NCI-H1105 (cell line): Measurements from ENCODE around the gene CXCL3.

Experiments used
- DNase-seq: peaks from one replicate; lab custom pipeline; 2025; lab: John Stamatoyannopoulos, UW

The CXCL3 gene

GRCh38 chr4:74014332-74014731 is 24.2 kb downstream of the CXCL3 start:
- no peak for DNase-seq

- DNase-seq, result no peak
These were observed 25.2 kb downstream of the CXCL3 start for GRCh38 chr4:74013264-74013663.

DNA sequence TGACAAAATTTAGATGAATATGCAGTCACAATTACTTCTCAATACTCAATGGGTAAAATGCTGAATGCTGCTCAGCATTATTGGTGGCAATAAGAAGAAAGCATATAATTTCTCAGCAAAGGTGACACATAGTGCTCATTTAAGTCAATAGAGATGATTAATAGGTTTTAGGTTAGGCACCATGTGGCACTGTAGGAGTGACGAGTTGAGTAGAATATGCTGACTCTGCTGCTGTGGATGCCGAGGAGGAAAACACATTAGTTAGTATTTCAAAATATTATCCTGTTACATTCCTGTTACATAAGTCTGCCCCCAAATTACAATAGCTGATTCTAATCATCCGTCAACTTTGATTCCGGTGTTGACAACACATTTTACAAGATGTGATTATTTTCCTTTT is 26.4 kb downstream of the CXCL3 start:
- DNase-seq, result no peak

- no peak for DNase-seq
These were observed 29.2 kb downstream of the CXCL3 start for GRCh38 chr4:74009307-74009706.

GRCh38 chr4:74006009-74006476 is 32.4 kb downstream of the CXCL3 start:
- DNase-seq, result no peak

DNA sequence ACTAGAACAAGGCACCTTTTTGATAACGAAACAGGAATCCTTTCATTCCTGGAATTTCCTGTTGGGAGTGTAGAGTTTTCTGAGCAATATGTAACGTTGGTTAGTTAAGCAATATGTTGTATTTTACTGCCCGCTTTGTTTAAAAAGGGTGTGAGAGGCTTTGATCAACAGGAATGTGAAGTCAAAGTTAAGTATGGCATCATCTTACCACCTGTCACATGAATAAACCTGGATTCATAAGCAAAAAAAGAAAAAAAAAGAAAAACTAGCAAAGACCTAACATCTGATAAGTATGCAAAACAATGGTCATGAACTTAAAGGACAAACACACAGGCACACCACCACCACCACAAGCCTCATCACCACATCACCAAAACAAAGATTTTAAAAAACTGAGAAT is 33.0 kb downstream of the CXCL3 start:
- DNase-seq, result no peak

DNA sequence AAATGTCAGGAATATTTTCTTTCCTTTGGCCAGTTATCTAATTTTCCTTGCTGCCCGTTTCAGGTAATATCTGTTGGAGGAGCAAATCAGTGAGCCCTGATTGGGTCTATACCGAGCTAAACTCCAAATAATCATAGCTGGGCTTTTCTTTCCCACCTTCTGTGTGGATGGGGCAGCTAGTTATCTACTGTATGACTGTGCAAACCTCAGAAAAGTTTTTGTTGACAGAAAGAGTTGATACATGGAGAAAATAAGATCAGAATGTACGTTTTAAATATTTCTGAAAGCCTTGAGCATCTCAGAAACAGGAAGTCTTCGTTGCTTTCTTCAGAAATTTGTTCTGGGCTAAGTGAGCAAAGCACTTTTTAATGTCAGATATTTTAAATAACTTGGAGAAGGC is 33.8 kb downstream of the CXCL3 start:
- DNase-seq, result no peak

GRCh38 chr4:74000301-74000700 is 38.2 kb downstream of the CXCL3 start:
- DNase-seq, result no peak

- DNase-seq, result no peak
These were observed 40.2 kb downstream of the CXCL3 start, which contains the start of gene CXCL5 for GRCh38 chr4:73998040-73999011. Gene CXCL5, minus strand, starts transcription at chr4:73998677. Its CDS starts 96 bp downstream, at chr4:73998581.

DNA sequence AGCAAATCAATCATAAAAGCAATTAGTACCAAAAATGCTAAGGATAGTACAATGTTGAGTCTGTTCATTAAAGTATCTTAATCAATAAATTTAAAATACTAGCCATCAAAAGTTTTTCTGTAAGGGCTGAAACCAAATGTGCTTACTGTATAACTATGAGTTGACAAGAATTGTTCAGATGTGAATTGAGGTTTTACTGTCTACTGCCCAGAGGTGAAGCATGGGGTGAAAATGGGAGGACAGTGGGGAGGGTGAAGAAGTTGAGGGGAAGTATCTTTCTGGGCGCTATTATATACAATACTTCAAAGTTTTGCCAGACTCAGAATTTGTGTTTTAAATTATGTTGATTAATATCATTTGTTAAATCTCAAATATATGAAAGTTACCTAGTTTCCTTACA is 46.4 kb downstream of the CXCL3 start:
- no peak for DNase-seq

DNA sequence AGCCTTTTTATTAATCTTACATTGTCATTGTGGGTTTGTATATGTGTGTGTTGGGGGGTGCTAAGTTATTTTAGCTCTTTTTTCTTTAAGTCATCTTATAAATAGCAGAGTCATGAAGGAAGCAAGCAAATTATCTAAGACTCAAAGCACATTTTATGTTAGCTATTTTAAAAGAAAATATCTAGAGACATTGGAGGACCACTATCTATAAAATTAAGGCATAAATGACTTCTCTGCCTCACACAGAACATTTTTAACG is 46.8 kb downstream of the CXCL3 start:
- no peak for DNase-seq

- DNase-seq, result no peak
These were observed 47.3 kb downstream of the CXCL3 start for GRCh38 chr4:73990988-73991741.

DNA sequence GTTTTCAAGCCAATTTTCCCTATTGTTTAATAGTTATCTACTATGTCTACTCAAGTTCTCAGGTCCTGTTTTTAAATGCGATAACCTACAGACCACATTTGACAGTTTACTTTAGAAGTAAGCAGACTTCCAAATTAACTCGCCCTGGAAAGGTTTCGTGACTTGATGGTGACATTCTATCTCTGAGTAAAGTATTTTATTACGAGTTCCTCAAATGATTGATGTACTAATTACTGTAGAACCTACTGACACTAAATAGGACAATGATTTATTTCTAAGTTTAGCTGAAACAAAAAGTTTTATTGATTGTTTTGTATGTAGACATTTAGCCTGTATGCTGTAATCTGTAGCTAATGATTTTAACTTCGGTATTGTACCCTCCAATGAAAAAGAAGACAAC is 48.6 kb downstream of the CXCL3 start:
- no peak for DNase-seq

DNA sequence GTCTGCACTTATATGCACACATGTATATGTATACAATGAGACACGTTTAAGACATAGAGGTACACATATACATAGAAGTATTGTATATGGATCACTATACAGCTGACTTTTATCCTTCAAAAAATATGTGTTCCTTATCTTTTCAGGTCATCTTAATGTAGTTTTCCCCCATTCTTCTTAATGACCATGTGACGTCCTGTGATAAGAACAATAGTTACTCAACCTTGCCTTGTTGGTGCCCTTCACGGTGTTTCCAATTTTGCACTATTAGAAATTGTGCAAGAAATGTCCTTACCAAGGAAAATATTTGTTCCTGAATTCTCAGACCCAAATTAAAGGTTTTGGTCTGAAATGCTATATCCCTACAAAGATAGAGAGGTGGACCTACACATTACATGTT is 49.5 kb downstream of the CXCL3 start:
- no peak for DNase-seq

DNA sequence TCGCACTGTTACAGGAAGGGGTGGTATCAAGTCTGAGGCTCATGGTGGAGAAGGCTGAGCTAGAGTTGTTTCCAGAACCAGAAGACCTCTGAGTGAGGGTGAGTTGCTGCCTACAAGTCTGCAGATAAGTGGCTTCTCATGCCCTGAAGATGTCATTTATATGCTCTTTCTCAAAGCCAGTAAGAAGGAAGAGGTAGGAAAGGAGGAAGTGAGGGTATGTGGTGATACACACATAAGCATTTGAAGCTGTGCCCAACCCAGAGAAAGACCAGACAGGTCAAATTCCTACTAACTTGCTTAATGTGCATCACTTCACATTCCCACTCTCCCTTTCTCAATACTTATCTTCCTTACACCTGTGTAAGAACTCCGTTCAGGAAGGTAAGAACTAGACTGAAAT is 50.4 kb downstream of the CXCL3 start, which contains the start of gene PPBP:
Gene PPBP, minus strand, starts transcription at position 130 of the 400 bp plus-strand sequence. Its CDS starts 87 bp downstream, at position 43.
- DNase-seq, result no peak
